HEK293 (cell line): Measurements from ENCODE around the gene TRAPPC13.

ENCODE experiments used
- EGR2 ChIP-seq: fragments of 450-650 bp; formaldehyde crosslinking; IDR thresholded peaks from 2 replicates; pipeline ENCODE4 v1.5.1; 2016; ENCODE audit warnings: low read depth, missing biosample characterization, missing genetic modification characterization
- HIC1 ChIP-seq: fragments of 450-650 bp; formaldehyde crosslinking; IDR thresholded peaks from 2 replicates; pipeline ENCODE4 v1.5.1; 2016; ENCODE audit warnings: missing biosample characterization, missing genetic modification characterization
- HOXC10 ChIP-seq: sonication (generic); formaldehyde crosslinking; IDR thresholded peaks from 2 replicates; pipeline ENCODE4 v1.8.1; 2023; ENCODE audit warnings: mild to moderate bottlenecking, missing genetic modification reagents
- PBX3 ChIP-seq: sonication (generic); formaldehyde crosslinking; IDR thresholded peaks from 2 replicates; pipeline ENCODE4 v1.8.1; 2022; ENCODE audit warnings: mild to moderate bottlenecking, moderate library complexity, missing genetic modification reagents
- REPIN1 ChIP-seq: fragments of 450-650 bp; formaldehyde crosslinking; IDR thresholded peaks from 2 replicates; pipeline ENCODE4 v1.5.1; 2017; ENCODE audit warnings: missing biosample characterization, missing genetic modification characterization, low read depth
- SP7 ChIP-seq: fragments of 450-650 bp; formaldehyde crosslinking; IDR thresholded peaks from 2 replicates; pipeline ENCODE4 v1.5.1; 2016; ENCODE audit warnings: missing biosample characterization, missing genetic modification characterization
- ZFHX2 ChIP-seq: fragments of 450-650 bp; formaldehyde crosslinking; conservative IDR thresholded peaks from 2 replicates; pipeline ENCODE4 v1.5.1; 2016; ENCODE audit warnings: missing biosample characterization, missing genetic modification characterization
- ZFP3 ChIP-seq: fragments of 450-650 bp; formaldehyde crosslinking; IDR thresholded peaks from 2 replicates; pipeline ENCODE4 v1.5.1; 2016; ENCODE audit warnings: low read depth, missing biosample characterization, missing genetic modification characterization
- ZIC2 ChIP-seq: fragments of 450-650 bp; formaldehyde crosslinking; IDR thresholded peaks from 2 replicates; pipeline ENCODE4 v1.5.1; 2016; ENCODE audit warnings: missing biosample characterization, missing genetic modification characterization
- ZNF112 ChIP-seq: fragments of 450-650 bp; formaldehyde crosslinking; IDR thresholded peaks from 2 replicates; pipeline ENCODE4 v1.5.0; 2017; ENCODE audit warnings: missing biosample characterization, missing genetic modification characterization
- ZNF114 ChIP-seq: fragments of 450-650 bp; formaldehyde crosslinking; IDR thresholded peaks from 2 replicates; pipeline ENCODE4 v1.5.0; 2017; ENCODE audit warnings: missing biosample characterization, missing genetic modification characterization
- ZNF121 ChIP-seq: fragments of 450-650 bp; formaldehyde crosslinking; IDR thresholded peaks from 2 replicates; pipeline ENCODE4 v1.5.1; 2016; ENCODE audit warnings: missing biosample characterization, missing genetic modification characterization
- ZNF146 ChIP-seq: fragments of 450-650 bp; formaldehyde crosslinking; IDR thresholded peaks from 2 replicates; pipeline ENCODE4 v1.5.1; 2016; ENCODE audit warnings: missing biosample characterization, missing genetic modification characterization
- ZNF274 ChIP-seq, 2 experiments: fragments of 200-500 bp in 1 of 2; fragments of 450-650 bp in 1 of 2; sonication (Bioruptor generic) in 1 of 2; formaldehyde crosslinking in 1 of 2; IDR thresholded peaks; 2 replicates each; pipeline versions ENCODE4 v1.5.1 to v1.6.1; 2014 to 2016; ENCODE audit warnings: borderline replicate concordance in 1 of 2, inconsistent platforms in 1 of 2, low read length in 1 of 2, missing biosample characterization in 1 of 2, missing genetic modification characterization in 1 of 2
- ZNF501 ChIP-seq: fragments of 450-650 bp; formaldehyde crosslinking; IDR thresholded peaks from 2 replicates; pipeline ENCODE4 v1.5.1; 2016; ENCODE audit warnings: missing biosample characterization, missing genetic modification characterization
- ZNF555 ChIP-seq: fragments of 450-650 bp; formaldehyde crosslinking; conservative IDR thresholded peaks from 2 replicates; pipeline ENCODE4 v1.5.1; 2017; ENCODE audit warnings: missing biosample characterization, mild to moderate bottlenecking, missing genetic modification characterization, inconsistent platforms
- ZNF571 ChIP-seq: fragments of 450-650 bp; formaldehyde crosslinking; IDR thresholded peaks from 2 replicates; pipeline ENCODE4 v1.5.0; 2017; ENCODE audit warnings: missing biosample characterization, missing genetic modification characterization
- ZNF585B ChIP-seq: fragments of 450-650 bp; formaldehyde crosslinking; IDR thresholded peaks from 2 replicates; pipeline ENCODE4 v1.5.1; 2016; ENCODE audit warnings: missing biosample characterization, missing genetic modification characterization
- ZNF600 ChIP-seq: fragments of 450-650 bp; formaldehyde crosslinking; IDR thresholded peaks from 2 replicates; pipeline ENCODE4 v1.5.1; 2016; ENCODE audit warnings: missing biosample characterization, missing genetic modification characterization
- ZNF747 ChIP-seq: fragments of 450-650 bp; formaldehyde crosslinking; IDR thresholded peaks from 2 replicates; pipeline ENCODE4 v1.5.1; 2016; ENCODE audit warnings: missing biosample characterization, missing genetic modification characterization
- TF ChIP-seq, protein P1 (sequence below): fragments of 450-650 bp; formaldehyde crosslinking; IDR thresholded peaks from 2 replicates; pipeline ENCODE4 v1.5.1; 2016; ENCODE audit warnings: missing biosample characterization, missing genetic modification characterization
- TF ChIP-seq, protein P2 (sequence below): fragments of 450-650 bp; formaldehyde crosslinking; IDR thresholded peaks from 2 replicates; pipeline ENCODE4 v1.5.1; 2017; ENCODE audit warnings: missing biosample characterization, missing genetic modification characterization
- TF ChIP-seq, protein P3 (sequence below): fragments of 450-650 bp; formaldehyde crosslinking; IDR thresholded peaks from 2 replicates; pipeline ENCODE4 v1.5.1; 2016; ENCODE audit warnings: missing biosample characterization, missing genetic modification characterization
- TF ChIP-seq, protein P4 (sequence below): fragments of 450-650 bp; formaldehyde crosslinking; IDR thresholded peaks from 2 replicates; pipeline ENCODE4 v1.5.1; 2016; ENCODE audit warnings: missing biosample characterization, missing genetic modification characterization
- TF ChIP-seq, protein P5 (sequence below): fragments of 450-650 bp; formaldehyde crosslinking; IDR thresholded peaks from 2 replicates; pipeline ENCODE4 v1.5.1; 2016; ENCODE audit warnings: missing biosample characterization, missing genetic modification characterization

The TRAPPC13 gene

DNA sequence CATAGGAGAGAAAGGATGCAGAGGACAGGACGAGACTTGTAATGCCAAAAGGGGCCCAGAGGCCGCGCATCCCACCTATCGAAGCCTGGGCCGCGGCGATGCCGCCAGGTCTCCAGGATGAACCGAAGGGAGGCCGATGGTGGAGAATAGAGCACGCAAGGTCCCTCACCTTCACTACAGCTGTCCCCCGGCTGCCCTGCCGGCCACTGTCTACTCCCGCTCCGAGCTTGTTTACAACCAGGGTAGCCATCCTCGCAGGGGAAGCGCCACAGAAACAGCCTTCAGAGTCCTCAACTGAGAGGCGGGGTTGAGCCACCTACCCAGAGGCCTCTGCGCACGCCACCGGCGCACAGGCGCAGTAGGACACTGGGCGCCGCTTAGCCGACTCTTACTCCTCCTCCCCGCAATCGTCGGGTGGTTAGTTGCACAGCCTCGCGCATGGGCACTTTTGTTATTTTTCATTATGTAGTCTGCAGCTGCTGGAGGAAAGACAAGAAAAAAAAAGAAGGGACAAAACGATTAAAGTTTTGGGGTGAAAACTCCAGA lies 729 bp upstream of the TRAPPC13 start, which contains the start of gene TRIM23 (continued):
- no peak for TF ChIP-seq ZNF585B (tag by site-specific recombination)
- TF ChIP-seq, protein P1, sequence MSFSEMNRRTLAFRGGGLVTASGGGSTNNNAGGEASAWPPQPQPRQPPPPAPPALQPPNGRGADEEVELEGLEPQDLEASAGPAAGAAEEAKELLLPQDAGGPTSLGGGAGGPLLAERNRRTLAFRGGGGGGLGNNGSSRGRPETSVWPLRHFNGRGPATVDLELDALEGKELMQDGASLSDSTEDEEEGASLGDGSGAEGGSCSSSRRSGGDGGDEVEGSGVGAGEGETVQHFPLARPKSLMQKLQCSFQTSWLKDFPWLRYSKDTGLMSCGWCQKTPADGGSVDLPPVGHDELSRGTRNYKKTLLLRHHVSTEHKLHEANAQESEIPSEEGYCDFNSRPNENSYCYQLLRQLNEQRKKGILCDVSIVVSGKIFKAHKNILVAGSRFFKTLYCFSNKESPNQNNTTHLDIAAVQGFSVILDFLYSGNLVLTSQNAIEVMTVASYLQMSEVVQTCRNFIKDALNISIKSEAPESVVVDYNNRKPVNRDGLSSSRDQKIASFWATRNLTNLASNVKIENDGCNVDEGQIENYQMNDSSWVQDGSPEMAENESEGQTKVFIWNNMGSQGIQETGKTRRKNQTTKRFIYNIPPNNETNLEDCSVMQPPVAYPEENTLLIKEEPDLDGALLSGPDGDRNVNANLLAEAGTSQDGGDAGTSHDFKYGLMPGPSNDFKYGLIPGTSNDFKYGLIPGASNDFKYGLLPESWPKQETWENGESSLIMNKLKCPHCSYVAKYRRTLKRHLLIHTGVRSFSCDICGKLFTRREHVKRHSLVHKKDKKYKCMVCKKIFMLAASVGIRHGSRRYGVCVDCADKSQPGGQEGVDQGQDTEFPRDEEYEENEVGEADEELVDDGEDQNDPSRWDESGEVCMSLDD (tag by site-specific recombination) = no peak
- TF ChIP-seq ZFP3 (tag by site-specific recombination) = 0 out of 2 replicates have a peak, but pooled peaks have one; percentile 42
- TF ChIP-seq ZNF121 (tag by site-specific recombination) = no peak
- no peak for TF ChIP-seq HOXC10 (CRISPR knock-in tag)
- TF ChIP-seq EGR2 (tag by site-specific recombination) = no peak
- TF ChIP-seq, protein P2, sequence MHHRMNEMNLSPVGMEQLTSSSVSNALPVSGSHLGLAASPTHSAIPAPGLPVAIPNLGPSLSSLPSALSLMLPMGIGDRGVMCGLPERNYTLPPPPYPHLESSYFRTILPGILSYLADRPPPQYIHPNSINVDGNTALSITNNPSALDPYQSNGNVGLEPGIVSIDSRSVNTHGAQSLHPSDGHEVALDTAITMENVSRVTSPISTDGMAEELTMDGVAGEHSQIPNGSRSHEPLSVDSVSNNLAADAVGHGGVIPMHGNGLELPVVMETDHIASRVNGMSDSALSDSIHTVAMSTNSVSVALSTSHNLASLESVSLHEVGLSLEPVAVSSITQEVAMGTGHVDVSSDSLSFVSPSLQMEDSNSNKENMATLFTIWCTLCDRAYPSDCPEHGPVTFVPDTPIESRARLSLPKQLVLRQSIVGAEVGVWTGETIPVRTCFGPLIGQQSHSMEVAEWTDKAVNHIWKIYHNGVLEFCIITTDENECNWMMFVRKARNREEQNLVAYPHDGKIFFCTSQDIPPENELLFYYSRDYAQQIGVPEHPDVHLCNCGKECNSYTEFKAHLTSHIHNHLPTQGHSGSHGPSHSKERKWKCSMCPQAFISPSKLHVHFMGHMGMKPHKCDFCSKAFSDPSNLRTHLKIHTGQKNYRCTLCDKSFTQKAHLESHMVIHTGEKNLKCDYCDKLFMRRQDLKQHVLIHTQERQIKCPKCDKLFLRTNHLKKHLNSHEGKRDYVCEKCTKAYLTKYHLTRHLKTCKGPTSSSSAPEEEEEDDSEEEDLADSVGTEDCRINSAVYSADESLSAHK = 0 out of 2 replicates have a peak, but pooled peaks have one; percentile 21
- TF ChIP-seq, protein P3, sequence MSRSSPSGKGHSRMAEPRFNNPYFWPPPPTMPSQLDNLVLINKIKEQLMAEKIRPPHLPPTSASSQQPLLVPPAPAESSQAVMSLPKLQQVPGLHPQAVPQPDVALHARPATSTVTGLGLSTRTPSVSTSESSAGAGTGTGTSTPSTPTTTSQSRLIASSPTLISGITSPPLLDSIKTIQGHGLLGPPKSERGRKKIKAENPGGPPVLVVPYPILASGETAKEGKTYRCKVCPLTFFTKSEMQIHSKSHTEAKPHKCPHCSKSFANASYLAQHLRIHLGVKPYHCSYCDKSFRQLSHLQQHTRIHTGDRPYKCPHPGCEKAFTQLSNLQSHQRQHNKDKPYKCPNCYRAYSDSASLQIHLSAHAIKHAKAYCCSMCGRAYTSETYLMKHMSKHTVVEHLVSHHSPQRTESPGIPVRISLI = no peak
- TF ChIP-seq PBX3 (CRISPR knock-in tag) = no peak
- TF ChIP-seq ZFHX2 = no peak; the same call in 1 of the 2 replicates
- no peak for TF ChIP-seq ZNF112 (tag by site-specific recombination)
- peak; percentile 33 for TF ChIP-seq SP7 (tag by site-specific recombination)
- TF ChIP-seq, protein P4, sequence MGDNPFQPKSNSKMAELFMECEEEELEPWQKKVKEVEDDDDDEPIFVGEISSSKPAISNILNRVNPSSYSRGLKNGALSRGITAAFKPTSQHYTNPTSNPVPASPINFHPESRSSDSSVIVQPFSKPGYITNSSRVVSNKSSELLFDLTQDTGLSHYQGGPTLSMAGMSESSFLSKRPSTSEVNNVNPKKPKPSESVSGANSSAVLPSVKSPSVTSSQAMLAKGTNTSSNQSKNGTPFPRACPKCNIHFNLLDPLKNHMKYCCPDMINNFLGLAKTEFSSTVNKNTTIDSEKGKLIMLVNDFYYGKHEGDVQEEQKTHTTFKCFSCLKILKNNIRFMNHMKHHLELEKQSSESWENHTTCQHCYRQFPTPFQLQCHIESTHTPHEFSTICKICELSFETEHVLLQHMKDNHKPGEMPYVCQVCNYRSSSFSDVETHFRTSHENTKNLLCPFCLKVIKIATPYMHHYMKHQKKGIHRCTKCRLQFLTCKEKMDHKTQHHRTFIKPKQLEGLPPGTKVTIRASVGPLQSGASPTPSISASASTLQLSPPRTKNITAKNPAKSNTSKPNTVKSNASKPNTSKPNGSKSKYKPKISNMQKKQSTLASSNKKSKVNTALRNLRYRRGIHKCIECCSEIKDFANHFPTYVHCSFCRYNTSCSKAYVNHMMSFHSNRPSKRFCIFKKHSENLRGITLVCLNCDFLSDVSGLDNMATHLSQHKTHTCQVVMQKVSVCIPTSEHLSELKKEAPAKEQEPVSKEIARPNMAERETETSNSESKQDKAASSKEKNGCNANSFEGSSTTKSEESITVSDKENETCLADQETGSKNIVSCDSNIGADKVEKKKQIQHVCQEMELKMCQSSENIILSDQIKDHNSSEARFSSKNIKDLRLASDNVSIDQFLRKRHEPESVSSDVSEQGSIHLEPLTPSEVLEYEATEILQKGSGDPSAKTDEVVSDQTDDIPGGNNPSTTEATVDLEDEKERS (tag by site-specific recombination) = no peak
- TF ChIP-seq ZNF274 (IDR thresholded peaks at IDR 0.05; ENCODE audit: low read length) = no peak
- no peak for TF ChIP-seq ZNF274 (tag by site-specific recombination; IDR thresholded peaks at IDR 0.05; ENCODE audit: borderline replicate concordance)
- no peak for TF ChIP-seq HIC1 (tag by site-specific recombination)
- no peak for TF ChIP-seq REPIN1 (tag by site-specific recombination)
- TF ChIP-seq ZNF114 (tag by site-specific recombination) = no peak
- TF ChIP-seq ZNF571 (tag by site-specific recombination) = no peak
- peak; percentile 49 for TF ChIP-seq ZNF501 (tag by site-specific recombination)
- 0 out of 2 replicates have a peak, but pooled peaks have one; percentile 38 for TF ChIP-seq ZNF600 (tag by site-specific recombination)
- TF ChIP-seq ZNF555 (tag by site-specific recombination) = no peak
- TF ChIP-seq, protein P5, sequence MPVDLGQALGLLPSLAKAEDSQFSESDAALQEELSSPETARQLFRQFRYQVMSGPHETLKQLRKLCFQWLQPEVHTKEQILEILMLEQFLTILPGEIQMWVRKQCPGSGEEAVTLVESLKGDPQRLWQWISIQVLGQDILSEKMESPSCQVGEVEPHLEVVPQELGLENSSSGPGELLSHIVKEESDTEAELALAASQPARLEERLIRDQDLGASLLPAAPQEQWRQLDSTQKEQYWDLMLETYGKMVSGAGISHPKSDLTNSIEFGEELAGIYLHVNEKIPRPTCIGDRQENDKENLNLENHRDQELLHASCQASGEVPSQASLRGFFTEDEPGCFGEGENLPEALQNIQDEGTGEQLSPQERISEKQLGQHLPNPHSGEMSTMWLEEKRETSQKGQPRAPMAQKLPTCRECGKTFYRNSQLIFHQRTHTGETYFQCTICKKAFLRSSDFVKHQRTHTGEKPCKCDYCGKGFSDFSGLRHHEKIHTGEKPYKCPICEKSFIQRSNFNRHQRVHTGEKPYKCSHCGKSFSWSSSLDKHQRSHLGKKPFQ (tag by site-specific recombination) = no peak
- no peak for TF ChIP-seq ZNF146
- TF ChIP-seq ZIC2 (tag by site-specific recombination) = no peak
- TF ChIP-seq ZNF747 (tag by site-specific recombination) = no peak
